ENCODE data around the gene PRR29.

The PRR29 gene

DNA sequence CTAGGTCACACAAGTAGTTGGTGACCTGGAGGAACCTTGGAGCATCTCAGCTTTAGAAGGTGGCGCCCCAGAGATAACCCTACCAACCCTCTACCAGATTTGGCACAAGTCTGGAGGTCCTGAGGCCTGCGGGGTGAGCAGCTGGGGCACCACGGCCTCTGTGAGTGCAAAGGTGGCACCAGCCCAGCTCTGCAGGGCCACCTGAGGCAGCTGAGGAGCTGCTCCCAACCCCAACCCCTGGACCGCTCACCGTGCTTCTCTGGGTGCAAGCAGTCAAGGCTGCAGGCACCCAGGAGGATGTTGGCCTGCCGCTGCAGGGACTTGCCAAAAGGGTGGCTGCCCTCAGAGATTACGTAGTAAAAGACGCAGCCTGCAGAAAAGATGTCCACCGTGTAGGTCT is 50.7 kb downstream of the PRR29 start:
- peaks cover 87% of the 10 kb centered on the region for H3K36me3 Mint-ChIP-seq (ENCODE audit: low read depth)
- peaks cover 42% of the 10 kb centered on the region for H3K4me1 Mint-ChIP-seq (ENCODE audit: low read depth)
- H3K4me3 Mint-ChIP-seq = no peak overlapping the region
- H3K27ac Mint-ChIP-seq = no peak overlapping the region
- no peaks in the 10 kb centered on the region for H3K27me3 Mint-ChIP-seq (ENCODE audit: low read depth)
- DNase-seq (ENCODE audit: low spot score) = no peak
- no peaks in the 10 kb centered on the region for H3K9me3 Mint-ChIP-seq

GRCh38 chr17:64051153-64051552 is 53.0 kb downstream of the PRR29 start:
- Mint-ChIP-seq H3K9me3 (no peaks in the 10 kb centered on the region), H3K27me3 (ENCODE audit: low read depth) (no peaks in the 10 kb centered on the region), H3K36me3 (ENCODE audit: low read depth) (peaks cover 81% of the 10 kb centered on the region), H3K4me1 (ENCODE audit: low read depth) (peaks cover 45% of the 10 kb centered on the region), H3K27ac (peak overlapping the region; percentile 91), H3K4me3 (peak overlapping the region; percentile 69)
- peak; percentile 37 for DNase-seq (ENCODE audit: low spot score)

- peaks cover 59% of the 10 kb centered on the region for H3K4me1 Mint-ChIP-seq (ENCODE audit: low read depth)
- H3K4me3 Mint-ChIP-seq = no peak overlapping the region
- H3K27me3 Mint-ChIP-seq (ENCODE audit: low read depth) = no peaks in the 10 kb centered on the region
- peaks cover 86% of the 10 kb centered on the region for H3K36me3 Mint-ChIP-seq (ENCODE audit: low read depth)
- no peaks in the 10 kb centered on the region for H3K9me3 Mint-ChIP-seq
- H3K27ac Mint-ChIP-seq = peak overlapping the region; percentile 81
- DNase-seq (ENCODE audit: low spot score) = no peak
These were observed 55.0 kb downstream of the PRR29 start for GRCh38 chr17:64053101-64053500.
